Measurements from ENCODE around the gene DPH1. TPM values are rescaled to one million over a fixed set of nuclear protein-coding genes. Genes with fewer than 3 reads are reported as not detected.
A peak's percentile ranks its signal among the peaks of the same experiment; 100 is the strongest.

The DPH1 gene
- total and polyA plus RNA-seq, 8 donors = 21.8 to 74.4 (median 32.2) TPM

DNA sequence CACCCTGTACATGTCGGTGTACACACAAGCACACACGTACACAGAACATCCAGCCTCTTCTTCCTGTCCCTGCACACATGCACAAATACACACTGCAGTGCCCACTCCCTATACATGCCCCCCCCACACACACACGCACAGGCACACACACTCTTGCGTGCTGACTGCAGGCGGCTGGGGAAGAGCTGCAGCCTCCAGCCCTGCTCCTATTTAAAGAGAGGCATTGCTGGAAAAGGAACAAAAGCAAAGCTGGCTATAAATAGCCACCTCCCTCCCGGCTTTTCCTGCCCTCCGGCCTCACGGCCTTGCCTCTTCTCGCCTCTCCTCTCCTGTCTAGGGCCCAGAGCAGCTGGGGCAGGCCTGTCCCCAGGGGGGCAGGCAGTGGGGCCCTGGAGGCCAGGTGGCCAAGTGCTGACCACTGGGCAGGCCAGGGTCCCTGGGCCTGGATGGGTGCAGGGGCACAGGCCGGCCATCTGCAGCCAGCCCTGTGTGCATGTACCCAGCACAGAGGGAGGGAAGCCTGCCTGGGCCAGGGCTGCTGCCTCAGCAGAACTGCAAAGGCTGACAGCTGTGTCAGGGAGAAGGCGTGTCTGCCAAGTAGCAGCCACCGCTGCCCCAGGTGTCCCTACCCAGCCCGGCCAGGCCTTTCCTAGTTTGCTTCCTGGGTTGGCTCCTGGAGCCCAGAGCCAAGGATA, 30.2 kb upstream of the DPH1 start:
- H3K27me3 ChIP-seq = no peaks in the 10 kb centered on the region
- FAIRE-seq = no peak
- TF ChIP-seq, protein P1, sequence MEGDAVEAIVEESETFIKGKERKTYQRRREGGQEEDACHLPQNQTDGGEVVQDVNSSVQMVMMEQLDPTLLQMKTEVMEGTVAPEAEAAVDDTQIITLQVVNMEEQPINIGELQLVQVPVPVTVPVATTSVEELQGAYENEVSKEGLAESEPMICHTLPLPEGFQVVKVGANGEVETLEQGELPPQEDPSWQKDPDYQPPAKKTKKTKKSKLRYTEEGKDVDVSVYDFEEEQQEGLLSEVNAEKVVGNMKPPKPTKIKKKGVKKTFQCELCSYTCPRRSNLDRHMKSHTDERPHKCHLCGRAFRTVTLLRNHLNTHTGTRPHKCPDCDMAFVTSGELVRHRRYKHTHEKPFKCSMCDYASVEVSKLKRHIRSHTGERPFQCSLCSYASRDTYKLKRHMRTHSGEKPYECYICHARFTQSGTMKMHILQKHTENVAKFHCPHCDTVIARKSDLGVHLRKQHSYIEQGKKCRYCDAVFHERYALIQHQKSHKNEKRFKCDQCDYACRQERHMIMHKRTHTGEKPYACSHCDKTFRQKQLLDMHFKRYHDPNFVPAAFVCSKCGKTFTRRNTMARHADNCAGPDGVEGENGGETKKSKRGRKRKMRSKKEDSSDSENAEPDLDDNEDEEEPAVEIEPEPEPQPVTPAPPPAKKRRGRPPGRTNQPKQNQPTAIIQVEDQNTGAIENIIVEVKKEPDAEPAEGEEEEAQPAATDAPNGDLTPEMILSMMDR (IDR thresholded peaks at IDR 0.05) = no peak
- DNase-seq = peak; percentile 82 to 95 (median 83)
- intact Hi-C loops (cut with DNase I) = no loop called here
- no peaks in the 10 kb centered on the region for H3K9me3 ChIP-seq
- peak; percentile 65 to 81 (median 76) for ATAC-seq
- H3K4me1 ChIP-seq = peaks cover 31 to 41% (median 32%) of the 10 kb centered on the region in 3 donors
- H3K36me3 ChIP-seq = no peaks in the 10 kb centered on the region
- no peak overlapping the region for H3K4me3 ChIP-seq
- peak overlapping the region; percentile 51 to 81 (median 74) for H3K27ac ChIP-seq
- WGBS, 2 donors = 9% methylated on average over 13 of the region's 13 CpGs

DNA sequence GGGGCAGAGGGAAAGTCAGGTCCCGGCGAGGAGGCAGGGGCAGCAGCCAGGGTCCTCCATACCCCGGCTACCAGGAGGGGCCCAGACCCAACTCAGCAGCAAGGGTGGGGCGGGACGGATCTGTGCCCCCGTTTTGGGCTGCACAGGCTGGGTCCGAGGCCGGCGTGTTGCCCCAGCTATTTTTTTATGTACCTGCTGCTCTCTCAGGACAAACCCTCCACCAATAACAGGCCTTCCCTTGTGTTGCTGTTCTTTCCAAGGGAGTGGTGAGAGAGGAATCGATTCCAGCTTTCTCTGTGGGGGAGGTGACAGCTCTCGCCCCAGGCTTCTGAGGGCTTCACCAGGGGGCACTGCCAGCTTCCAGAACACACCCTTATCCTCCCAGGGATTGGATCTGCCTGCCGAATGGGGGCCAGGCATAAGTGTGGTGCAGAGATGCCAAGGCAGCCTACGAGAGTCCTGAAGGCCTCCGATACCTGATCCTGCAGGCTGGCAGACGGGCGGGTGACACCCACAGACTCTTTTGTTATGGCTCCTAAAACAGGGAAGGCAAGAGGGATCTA, 27.1 kb upstream of the DPH1 start:
- Histone ChIP-seq H3K27ac (peak overlapping the region; percentile 49 to 77 (median 63)), H3K4me3 (no peak overlapping the region), H3K4me1 (peaks cover 16 to 19% (median 17%) of the 10 kb centered on the region in 3 donors), H3K9me3 (no peaks in the 10 kb centered on the region), H3K36me3 (no peaks in the 10 kb centered on the region), H3K27me3 (no peaks in the 10 kb centered on the region)
- FAIRE-seq (no peak), DNase-seq (peak in 2 of 6 donors; percentile 36 to 45), ATAC-seq (peak in 2 of 4 donors; percentile 2 to 4)
- TF ChIP-seq, protein P1 (IDR thresholded peaks at IDR 0.05) = no peak
- intact Hi-C loops (cut with DNase I) = no loop called here
- WGBS, 2 donors = 67 to 72% methylated on average over 16 of the region's 16 CpGs

DNA sequence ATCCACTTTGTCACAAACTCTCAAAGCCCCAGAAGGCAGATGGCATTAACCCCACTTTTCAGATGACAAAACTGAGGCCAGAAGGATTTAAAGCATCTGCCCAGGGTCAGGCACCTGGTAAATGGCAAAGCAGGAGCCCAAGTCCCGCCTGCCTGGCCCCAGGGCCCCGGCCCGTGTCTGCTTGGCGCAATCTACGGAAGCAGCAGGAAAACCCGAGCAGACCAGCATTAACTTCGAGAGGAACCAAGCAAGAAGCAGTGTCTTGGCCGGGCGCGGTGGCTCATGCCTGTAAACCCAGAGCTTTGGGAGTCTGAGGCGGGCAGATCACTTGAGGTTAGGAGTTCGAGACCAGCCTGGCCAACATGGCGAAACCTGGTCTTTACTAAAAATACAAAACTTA, 26.4 kb upstream of the DPH1 start:
- no peaks in the 10 kb centered on the region for H3K9me3 ChIP-seq
- ATAC-seq (no peak), DNase-seq (no peak), FAIRE-seq (no peak)
- no peaks in the 10 kb centered on the region for H3K36me3 ChIP-seq
- H3K4me1 ChIP-seq = peaks cover 16 to 18% (median 16%) of the 10 kb centered on the region in 3 donors
- 90 to 96% methylated on average over 13 of the region's 13 CpGs for WGBS, 2 donors
- no peaks in the 10 kb centered on the region for H3K27me3 ChIP-seq
- TF ChIP-seq, protein P1 (IDR thresholded peaks at IDR 0.05) = no peak
- intact Hi-C loops (cut with DNase I) = no loop called here
- peak overlapping the region; percentile 49 to 77 (median 63) for H3K27ac ChIP-seq
- H3K4me3 ChIP-seq = no peak overlapping the region

DNA sequence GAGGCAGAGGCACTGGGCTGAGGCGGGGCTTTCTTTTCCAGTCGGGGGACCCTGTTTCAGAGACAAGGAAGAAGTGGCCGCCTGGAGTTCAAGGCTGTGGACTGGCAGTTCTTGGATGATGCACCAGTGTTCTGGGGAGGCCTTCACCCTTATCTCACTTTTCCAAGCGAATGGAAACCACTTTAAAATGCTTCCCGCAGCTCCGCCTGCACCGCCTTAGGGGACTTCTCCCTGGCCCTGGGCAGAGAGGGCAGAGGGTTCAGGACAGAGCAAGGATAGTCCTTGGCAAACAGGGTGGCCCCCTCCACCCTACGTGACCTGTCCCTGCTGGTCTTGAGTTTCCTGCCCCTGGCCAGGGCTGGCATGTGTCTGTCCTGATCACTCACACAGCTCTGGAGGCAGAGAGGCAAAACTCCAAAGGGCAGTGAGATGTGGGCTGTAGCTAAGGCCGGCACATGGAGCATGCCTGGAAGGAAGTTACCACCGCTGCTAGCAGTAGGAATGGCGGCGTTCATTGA, 25.5 kb upstream of the DPH1 start:
- Histone ChIP-seq H3K36me3 (no peaks in the 10 kb centered on the region), H3K27ac (peak overlapping the region in 1 of 4 donors; percentile 19), H3K27me3 (no peaks in the 10 kb centered on the region), H3K9me3 (no peaks in the 10 kb centered on the region), H3K4me1 (peaks cover 9 to 11% (median 10%) of the 10 kb centered on the region in 3 donors), H3K4me3 (no peak overlapping the region)
- TF ChIP-seq, protein P1 (IDR thresholded peaks at IDR 0.05) = no peak
- WGBS, 2 donors = 68 to 69% methylated on average over 12 of the region's 12 CpGs
- no peak for ATAC-seq
- no peak for FAIRE-seq
- intact Hi-C loops (cut with DNase I) = no loop called here
- DNase-seq = no peak

Data from pancreas (tissue), 10 donors.